GM23338 (cell line): ENCODE results near the gene LMX1B. TPM values are rescaled to one million over a fixed set of nuclear protein-coding genes. Genes with fewer than 3 reads are reported as not detected.

Experiments
- ATAC-seq: fragments of 200-7000 bp; cut with Tn5 transposase; 3 replicates; pipeline ENCODE4 v1.9.1; 2020
- DNase-seq: peaks from one replicate; pipeline ENCODE4 v3.0.0-alpha.2; 2015; ENCODE audit warnings: low spot score
- H2AFZ ChIP-seq: fragments of 200-600 bp; sonication (generic); 2 replicates; pipeline ENCODE4 v1.8.0; 2016; ENCODE audit warnings: antibody characterized with exemption, mild to moderate bottlenecking, moderate library complexity
- H3F3A ChIP-seq: fragments of 200-600 bp; sonication (generic); replicated peaks from 2 replicates; pipeline ENCODE4 v1.8.0; 2017; ENCODE audit warnings: antibody characterized with exemption, mixed run types, low read depth
- H3K27ac ChIP-seq: fragments of 200-600 bp; sonication (generic); 2 replicates; pipeline ENCODE4 v1.6.1; 2016; ENCODE audit warnings: low read depth
- H3K27me3 ChIP-seq: fragments of 200-600 bp; sonication (generic); 2 replicates; pipeline ENCODE4 v1.8.0; 2016; ENCODE audit warnings: mild to moderate bottlenecking, mixed run types, moderate library complexity; ENCODE audit not compliant: insufficient read depth
- H3K36me3 ChIP-seq: fragments of 200-600 bp; sonication (generic); 2 replicates; pipeline ENCODE4 v1.8.0; 2016; ENCODE audit warnings: mild to moderate bottlenecking; ENCODE audit not compliant: insufficient read depth
- H3K4me1 ChIP-seq: fragments of 200-600 bp; sonication (generic); 2 replicates; pipeline ENCODE4 v1.8.0; 2016; ENCODE audit warnings: mild to moderate bottlenecking, moderate library complexity; ENCODE audit not compliant: insufficient read depth
- H3K4me2 ChIP-seq: fragments of 200-600 bp; sonication (generic); 2 replicates; pipeline ENCODE4 v1.7.1; 2017; ENCODE audit warnings: mixed run types
- H3K4me3 ChIP-seq: fragments of 200-600 bp; sonication (generic); 2 replicates; pipeline ENCODE4 v1.6.1; 2016; ENCODE audit warnings: mixed run types
- H3K79me2 ChIP-seq: fragments of 200-600 bp; sonication (generic); replicated peaks from 2 replicates; pipeline ENCODE4 v1.8.0; 2017; ENCODE audit warnings: mild to moderate bottlenecking; ENCODE audit not compliant: insufficient read depth
- H3K9me2 ChIP-seq: fragments of 200-600 bp; sonication (generic); 2 replicates; pipeline ENCODE4 v1.8.0; 2017; ENCODE audit not compliant: insufficient read depth
- H4K20me1 ChIP-seq: fragments of 200-600 bp; sonication (generic); replicated peaks from 2 replicates; pipeline ENCODE4 v1.8.0; 2017; ENCODE audit warnings: mild to moderate bottlenecking; ENCODE audit not compliant: insufficient read depth
- H3K27ac Mint-ChIP-seq: 2 replicates; pipeline ENCODE4 v1.8.0; 2020; ENCODE audit warnings: inconsistent platforms, mild to moderate bottlenecking, moderate library complexity, mixed read lengths
- H3K27me3 Mint-ChIP-seq: 3 replicates; pipeline ENCODE4 v1.8.0; 2022; ENCODE audit warnings: low read depth, mild to moderate bottlenecking, moderate library complexity, mixed read lengths, inconsistent platforms; ENCODE audit not compliant: insufficient read depth, poor library complexity
- H3K36me3 Mint-ChIP-seq: 3 replicates; pipeline ENCODE4 v1.8.0; 2021; ENCODE audit warnings: low read depth, mild to moderate bottlenecking, inconsistent platforms, moderate library complexity, mixed read lengths
- H3K4me1 Mint-ChIP-seq: 3 replicates; pipeline ENCODE4 v1.8.0; 2020; ENCODE audit warnings: mild to moderate bottlenecking, inconsistent platforms, mixed read lengths
- H3K4me3 Mint-ChIP-seq: 3 replicates; pipeline ENCODE4 v1.8.0; 2021; ENCODE audit warnings: moderate library complexity, mild to moderate bottlenecking, inconsistent platforms, mixed read lengths
- H3K9me3 Mint-ChIP-seq: 3 replicates; pipeline ENCODE4 v1.8.0; 2020; ENCODE audit warnings: moderate library complexity, mild to moderate bottlenecking, inconsistent platforms, mixed read lengths
- CREB1 ChIP-seq: fragments of 250-450 bp; sonication (Bioruptor Pico); IDR thresholded peaks from 2 replicates; pipeline ENCODE4 v1.5.0; 2020; ENCODE audit warnings: low read depth, mild to moderate bottlenecking, moderate library complexity
- EZH2phosphoT487 ChIP-seq: fragments of 200-600 bp; sonication (generic); IDR thresholded peaks from one replicate; pipeline ENCODE4 v1.8.1; 2018; ENCODE audit warnings: antibody characterized with exemption; ENCODE audit not compliant: unreplicated experiment
- REST ChIP-seq: IDR thresholded peaks from one replicate; pipeline ENCODE4 v1.6.1; 2018; ENCODE audit warnings: antibody characterized with exemption; ENCODE audit not compliant: unreplicated experiment
- ZNF114 ChIP-seq: fragments of 250-450 bp; sonication (Bioruptor Pico); IDR thresholded peaks from 2 replicates; pipeline ENCODE4 v1.5.0; 2020; ENCODE audit warnings: mild to moderate bottlenecking, moderate library complexity
- ZNF462 ChIP-seq: fragments of 250-450 bp; sonication (Bioruptor Pico); IDR thresholded peaks from 2 replicates; pipeline ENCODE4 v1.5.0; 2020; ENCODE audit warnings: mild to moderate bottlenecking, moderate library complexity
- polyA plus RNA-seq: library from polyadenylated mRNA; unstranded; fragments of >200 nt; fragmentation: Nextera tagmentation; extraction: Ambion mirVana; gene quantifications from 2 replicates; pipeline ENCODE4 v1.2.1, GENCODE V29; 2016
- total RNA-seq: library from RNA; depleted of rRNA; stranded (reverse); fragments of >200 nt; shearing (Covaris generic); gene quantifications from 2 replicates; pipeline ENCODE4 v1.2.3, GENCODE V29; 2014

LMX1B gene
- total and polyA plus RNA-seq, 2 experiments from 2014 or later: 0.08 to 0.21 TPM

DNA sequence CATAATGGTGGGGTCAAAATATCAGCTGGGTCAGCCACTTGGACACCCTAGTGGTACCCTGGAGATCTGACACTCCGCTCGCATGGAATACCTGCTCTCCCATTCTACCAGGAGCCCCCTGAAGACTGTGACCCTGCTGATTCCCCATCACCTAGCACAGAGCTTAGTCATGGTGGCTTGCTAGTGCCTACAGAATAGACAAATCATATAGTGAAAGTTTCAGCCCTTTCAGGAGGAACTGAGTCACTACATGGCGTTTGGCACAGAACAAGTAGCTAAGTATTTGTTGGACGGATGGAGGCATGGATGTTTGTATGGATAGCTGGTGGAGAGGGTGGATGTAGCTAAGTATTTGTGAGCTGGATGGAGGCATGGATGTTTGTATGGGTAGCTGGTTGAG lies 65.3 kb downstream of the LMX1B start (continued):
- TF ChIP-seq ZNF462 (no peak), ZNF114 (CRISPR knock-in tag) (no peak), EZH2phosphoT487 (no peak), REST (no peak), CREB1 (no peak)

GRCh38 chr9:126681336-126681735 lies 67.6 kb downstream of the LMX1B start:
- H3K4me3 Mint-ChIP-seq: no peak overlapping the region
- peaks cover 3% of the 10 kb centered on the region; the same call in 1 of the 2 replicates for H3F3A ChIP-seq
- no peaks in the 10 kb centered on the region; the same call in 2 of the 3 replicates for H3K36me3 Mint-ChIP-seq
- H3K4me2 ChIP-seq: no peak overlapping the region
- H3K9me2 ChIP-seq: no peaks in the 10 kb centered on the region
- H2AFZ ChIP-seq: no peak overlapping the region
- H3K27me3 Mint-ChIP-seq: peaks cover 86% of the 10 kb centered on the region
- no peaks in the 10 kb centered on the region; the same call in 2 of the 3 replicates for H3K9me3 Mint-ChIP-seq
- H4K20me1 ChIP-seq: no peaks in the 10 kb centered on the region; the same call in 1 of the 2 replicates
- peak; percentile 63 for DNase-seq
- peaks cover 29% of the 10 kb centered on the region for H3K4me1 Mint-ChIP-seq
- no peak overlapping the region for H3K27ac ChIP-seq
- H3K36me3 ChIP-seq: no peaks in the 10 kb centered on the region
- H3K27ac Mint-ChIP-seq: no peak overlapping the region
- H3K79me2 ChIP-seq: no peaks in the 10 kb centered on the region
- peaks cover 95% of the 10 kb centered on the region for H3K27me3 ChIP-seq
- H3K4me1 ChIP-seq: peaks cover 28% of the 10 kb centered on the region
- 0 out of 3 replicates have a peak, but pooled peaks have one; percentile 1 for ATAC-seq
- H3K4me3 ChIP-seq: no peak overlapping the region
- no peak for TF ChIP-seq ZNF462
